Lung (tissue), 12 donors: ENCODE results near the gene BCAS1. TPM values are rescaled to one million over a fixed set of nuclear protein-coding genes. Genes with fewer than 3 reads are reported as not detected.

Source experiments
- ATAC-seq: fragments of 200-7000 bp; cut with Tn5 transposase; one replicate; pipeline ENCODE4 v1.9.1; 2020; ENCODE audit warnings: moderate number of reproducible peaks; ENCODE audit not compliant: insufficient read depth, low FRiP score
- DNase-seq, 3 donors: peaks; one replicate each; pipeline ENCODE4 v3.0.0-alpha.2; 2013 to 2017
- H3K27ac ChIP-seq, 2 donors: one replicate each; pipeline ENCODE4 v1.5.1; 2013; ENCODE audit warnings: mild to moderate bottlenecking in 2 of 2, moderate library complexity in 2 of 2, control low read depth in 1 of 2, inconsistent platforms in 1 of 2, low read depth in 1 of 2, low read length in 1 of 2
- H3K27me3 ChIP-seq, 3 donors: one replicate each; pipeline ENCODE4 v1.5.1; 2013; ENCODE audit warnings: low read length in 2 of 3; ENCODE audit not compliant: control insufficient read depth in 3 of 3, insufficient read depth in 3 of 3
- H3K36me3 ChIP-seq, 4 donors: one replicate each; pipeline ENCODE4 v1.5.1; 2013; ENCODE audit warnings: low read length in 4 of 4, mild to moderate bottlenecking in 1 of 4, moderate library complexity in 1 of 4; ENCODE audit not compliant: control insufficient read depth in 4 of 4, insufficient read depth in 4 of 4
- H3K4me1 ChIP-seq, 5 donors: one replicate each; pipeline ENCODE4 v1.5.1; 2013; ENCODE audit warnings: low read length in 5 of 5, mild to moderate bottlenecking in 2 of 5, moderate library complexity in 1 of 5; ENCODE audit not compliant: control insufficient read depth in 5 of 5, insufficient read depth in 5 of 5
- H3K4me3 ChIP-seq: one replicate; pipeline ENCODE4 v1.5.1; 2013; ENCODE audit warnings: mild to moderate bottlenecking, control low read depth, moderate library complexity
- H3K9ac ChIP-seq, 2 donors: one replicate each; pipeline ENCODE4 v1.5.1; 2013; ENCODE audit warnings: low read length in 2 of 2, control low read depth in 1 of 2; ENCODE audit not compliant: insufficient read depth in 1 of 2
- H3K9me3 ChIP-seq, 4 donors: one replicate each; pipeline ENCODE4 v1.5.1; 2013; ENCODE audit warnings: low read length in 3 of 4, mild to moderate bottlenecking in 1 of 4, moderate library complexity in 1 of 4; ENCODE audit not compliant: control insufficient read depth in 4 of 4, insufficient read depth in 3 of 4
- CTCF ChIP-seq: IDR thresholded peaks from 2 replicates; pipeline ENCODE4 v1.5.1; 2012; ENCODE audit warnings: mild to moderate bottlenecking; ENCODE audit errors: control extremely low read depth, extremely low read depth
- WGBS, 2 donors: extraction: QIAGEN DNeasy Blood & Tissue Kit; methylation state at CpG; one replicate each; pipeline ENCODE4 v1.1.7; 2013; 5-methylcytosine and 5-hydroxymethylcytosine counted together
- polyA plus RNA-seq, 2 donors: library from polyadenylated mRNA; stranded (reverse); fragments of 200-250 nt; gene quantifications; one replicate each; pipeline ENCODE4 v1.2.1, GENCODE V29; 2013
- total RNA-seq, 2 donors: library from RNA; depleted of rRNA in 1 of 2; stranded (reverse); fragments of >200 nt in 1 of 2; gene quantifications; one replicate each; pipeline ENCODE4 v1.2.1, GENCODE V29; 2014 to 2021
- donor health status: control.
- donor health status: control.
- donor health status: Bipolar disorder and iron deficiency.
- donor health status: healthy.
- donor health status: DM: yes; HTN: yes; CAD: no.

Gene BCAS1
- total and polyA plus RNA-seq, 4 donors: 1.2 to 4.0 (median 2.3) TPM

- WGBS, 2 donors: 90 to 92% methylated on average over 11 of the region's 11 CpGs
- no peak overlapping the region for H3K4me3 ChIP-seq
- no peaks in the 10 kb centered on the region for H3K27me3 ChIP-seq
- DNase-seq (no peak), ATAC-seq (no peak)
- H3K9me3 ChIP-seq: no peaks in the 10 kb centered on the region
- no peaks in the 10 kb centered on the region for H3K36me3 ChIP-seq
- H3K27ac ChIP-seq: no peak overlapping the region
- H3K4me1 ChIP-seq: peaks cover 0 to 13% (median 9%) of the 10 kb centered on the region in 5 donors
- H3K9ac ChIP-seq: no peak overlapping the region
- no peak for TF ChIP-seq CTCF
Observed at GRCh38 chr20:53902968-53903651, 167.3 kb downstream of the BCAS1 start.

GRCh38 chr20:53901497-53902096, 168.8 kb downstream of the BCAS1 start:
- ATAC-seq (no peak), DNase-seq (peak in 1 of 3 donors; percentile 39)
- no peak for TF ChIP-seq CTCF
- Histone ChIP-seq H3K27ac (peak overlapping the region in 1 of 2 donors; percentile 71), H3K36me3 (no peaks in the 10 kb centered on the region), H3K9me3 (no peaks in the 10 kb centered on the region), H3K4me1 (peaks cover 0 to 13% (median 9%) of the 10 kb centered on the region in 5 donors), H3K9ac (no peak overlapping the region), H3K4me3 (no peak overlapping the region), H3K27me3 (no peaks in the 10 kb centered on the region)
- 60 to 66% methylated on average over 4 of the region's 4 CpGs for WGBS, 2 donors

DNA sequence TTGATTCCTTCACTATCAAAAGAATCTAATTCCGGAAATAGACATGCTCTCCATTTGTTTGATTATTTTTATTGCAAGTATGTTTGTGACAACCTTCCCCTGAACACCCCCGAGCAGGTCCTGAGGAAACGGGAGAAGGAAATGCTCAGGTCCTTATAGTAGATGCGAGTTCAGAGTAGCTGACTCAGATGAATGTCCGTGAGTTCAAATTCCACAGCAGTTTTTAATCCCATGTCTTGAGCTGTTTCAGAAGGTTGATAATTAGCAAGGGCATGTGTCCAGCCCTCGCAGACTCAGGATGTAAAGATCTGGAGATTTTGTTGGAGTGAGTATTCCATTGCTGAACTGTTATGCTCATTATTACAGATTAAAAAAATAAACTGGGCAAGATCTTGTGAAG, 169.3 kb downstream of the BCAS1 start:
- ATAC-seq: peak; percentile 8
- TF ChIP-seq CTCF: no peak
- 47 to 66% methylated on average over 6 of the region's 6 CpGs for WGBS, 2 donors
- H3K4me3 ChIP-seq: no peak overlapping the region
- no peaks in the 10 kb centered on the region for H3K27me3 ChIP-seq
- peak overlapping the region; percentile 55 to 64 for H3K27ac ChIP-seq
- peaks cover 0 to 13% (median 9%) of the 10 kb centered on the region in 5 donors for H3K4me1 ChIP-seq
- no peaks in the 10 kb centered on the region for H3K9me3 ChIP-seq
- peak in 1 of 3 donors; percentile 52 for DNase-seq
- no peak overlapping the region for H3K9ac ChIP-seq
- no peaks in the 10 kb centered on the region for H3K36me3 ChIP-seq
